ENCODE results near the gene DNASE2. TPM values are rescaled to one million over a fixed set of nuclear protein-coding genes. Genes with fewer than 3 reads are reported as not detected.

The DNASE2 gene
- total RNA-seq, 1 donor from 2014 or later: 61.0 TPM

DNA sequence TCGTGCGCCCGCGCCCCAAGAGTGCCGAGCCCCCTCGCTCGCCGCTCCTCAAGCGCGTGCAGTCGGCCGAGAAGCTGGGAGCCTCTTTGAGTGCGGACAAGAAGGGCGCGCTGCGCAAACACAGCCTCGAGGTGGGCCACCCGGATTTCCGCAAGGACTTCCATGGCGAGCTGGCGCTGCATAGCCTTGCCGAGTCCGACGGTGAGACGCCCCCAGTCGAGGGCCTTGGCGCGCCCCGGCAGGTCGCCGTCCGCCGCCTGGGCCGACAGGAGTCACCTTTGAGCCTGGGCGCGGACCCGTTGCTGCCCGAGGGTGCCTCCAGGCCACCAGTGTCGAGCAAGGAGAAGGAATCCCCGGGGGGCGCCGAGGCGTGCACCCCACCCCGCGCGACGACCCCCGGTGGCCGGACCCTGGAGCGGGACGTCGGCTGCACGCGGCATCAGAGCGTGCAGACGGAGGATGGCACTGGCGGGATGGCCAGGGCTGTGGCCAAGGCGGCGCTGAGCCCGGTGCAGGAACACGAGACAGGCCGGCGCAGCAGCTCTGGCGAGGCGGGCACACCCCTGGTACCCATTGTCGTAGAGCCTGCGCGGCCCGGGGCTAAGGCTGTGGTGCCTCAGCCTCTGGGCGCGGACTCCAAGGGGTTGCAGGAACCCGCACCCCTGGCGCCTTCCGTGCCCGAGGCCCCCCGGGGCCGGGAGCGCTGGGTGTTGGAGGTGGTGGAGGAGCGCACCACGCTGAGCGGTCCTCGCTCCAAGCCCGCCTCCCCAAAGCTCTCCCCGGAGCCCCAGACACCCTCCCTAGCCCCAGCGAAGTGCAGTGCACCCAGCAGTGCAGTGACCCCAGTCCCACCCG lies 7.1 kb downstream of the DNASE2 start:
- H3K27me3 ChIP-seq: no peaks in the 10 kb centered on the region
- intact Hi-C loops (cut with DNase I): no loop called here
- H3K9me3 ChIP-seq: no peaks in the 10 kb centered on the region
- ATAC-seq (no peak), DNase-seq (no peak)
- no peak overlapping the region for H3K27ac ChIP-seq
- TF ChIP-seq, protein P1, sequence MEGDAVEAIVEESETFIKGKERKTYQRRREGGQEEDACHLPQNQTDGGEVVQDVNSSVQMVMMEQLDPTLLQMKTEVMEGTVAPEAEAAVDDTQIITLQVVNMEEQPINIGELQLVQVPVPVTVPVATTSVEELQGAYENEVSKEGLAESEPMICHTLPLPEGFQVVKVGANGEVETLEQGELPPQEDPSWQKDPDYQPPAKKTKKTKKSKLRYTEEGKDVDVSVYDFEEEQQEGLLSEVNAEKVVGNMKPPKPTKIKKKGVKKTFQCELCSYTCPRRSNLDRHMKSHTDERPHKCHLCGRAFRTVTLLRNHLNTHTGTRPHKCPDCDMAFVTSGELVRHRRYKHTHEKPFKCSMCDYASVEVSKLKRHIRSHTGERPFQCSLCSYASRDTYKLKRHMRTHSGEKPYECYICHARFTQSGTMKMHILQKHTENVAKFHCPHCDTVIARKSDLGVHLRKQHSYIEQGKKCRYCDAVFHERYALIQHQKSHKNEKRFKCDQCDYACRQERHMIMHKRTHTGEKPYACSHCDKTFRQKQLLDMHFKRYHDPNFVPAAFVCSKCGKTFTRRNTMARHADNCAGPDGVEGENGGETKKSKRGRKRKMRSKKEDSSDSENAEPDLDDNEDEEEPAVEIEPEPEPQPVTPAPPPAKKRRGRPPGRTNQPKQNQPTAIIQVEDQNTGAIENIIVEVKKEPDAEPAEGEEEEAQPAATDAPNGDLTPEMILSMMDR (IDR thresholded peaks at IDR 0.05): no peak
- peaks cover 22% of the 10 kb centered on the region for H3K36me3 ChIP-seq
- H3K4me1 ChIP-seq: no peaks in the 10 kb centered on the region
- H3K4me3 ChIP-seq: peak overlapping the region; percentile 19

GRCh38 chr19:12872941-12873890 lies 8.0 kb downstream of the DNASE2 start:
- H3K27ac ChIP-seq: no peak overlapping the region
- TF ChIP-seq, protein P1 (IDR thresholded peaks at IDR 0.05): no peak
- no peaks in the 10 kb centered on the region for H3K4me1 ChIP-seq
- peak; percentile 84 for ATAC-seq
- H3K27me3 ChIP-seq: no peaks in the 10 kb centered on the region
- intact Hi-C loops (cut with DNase I): no loop called here
- H3K4me3 ChIP-seq: peak overlapping the region; percentile 19
- DNase-seq: peak; percentile 82
- peaks cover 17% of the 10 kb centered on the region for H3K36me3 ChIP-seq
- no peaks in the 10 kb centered on the region for H3K9me3 ChIP-seq

GRCh38 chr19:12872255-12872654 lies 9.0 kb downstream of the DNASE2 start:
- intact Hi-C loops (cut with DNase I): no loop called here
- no peaks in the 10 kb centered on the region for H3K27me3 ChIP-seq
- TF ChIP-seq, protein P1 (IDR thresholded peaks at IDR 0.05): no peak
- ATAC-seq: no peak
- no peak for DNase-seq
- peaks cover 5% of the 10 kb centered on the region for H3K4me1 ChIP-seq
- no peak overlapping the region for H3K27ac ChIP-seq
- no peaks in the 10 kb centered on the region for H3K9me3 ChIP-seq
- H3K4me3 ChIP-seq: no peak overlapping the region
- peaks cover 8% of the 10 kb centered on the region for H3K36me3 ChIP-seq

DNA sequence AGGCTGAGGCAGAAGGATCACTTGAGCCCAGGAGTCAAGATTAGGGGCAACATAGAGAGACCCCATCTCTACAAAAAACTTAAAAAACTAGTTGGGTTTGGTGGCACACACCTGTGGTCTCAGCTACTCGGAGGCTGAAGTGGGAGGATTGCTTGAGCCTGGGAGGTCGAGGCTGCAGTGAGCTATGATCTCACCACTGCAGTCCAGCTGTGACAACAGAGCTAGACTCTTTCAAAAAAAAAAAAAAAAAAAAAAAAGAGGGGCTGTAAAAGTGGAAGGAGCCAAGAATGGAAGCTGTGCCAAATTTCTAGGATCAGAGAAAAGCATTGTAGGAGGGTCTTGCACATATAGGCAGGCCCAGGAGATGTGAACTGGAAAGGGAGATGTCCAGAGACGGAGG lies 9.6 kb downstream of the DNASE2 start:
- DNase-seq (no peak), ATAC-seq (no peak)
- no peak overlapping the region for H3K27ac ChIP-seq
- H3K27me3 ChIP-seq: no peaks in the 10 kb centered on the region
- TF ChIP-seq, protein P1 (IDR thresholded peaks at IDR 0.05): no peak
- H3K4me3 ChIP-seq: no peak overlapping the region
- intact Hi-C loops (cut with DNase I): no loop called here
- peaks cover 5% of the 10 kb centered on the region for H3K4me1 ChIP-seq
- peaks cover 4% of the 10 kb centered on the region for H3K36me3 ChIP-seq
- no peaks in the 10 kb centered on the region for H3K9me3 ChIP-seq

- no peak overlapping the region for H3K27ac ChIP-seq
- H3K27me3 ChIP-seq: no peaks in the 10 kb centered on the region
- intact Hi-C loops (cut with DNase I): no loop called here
- H3K4me1 ChIP-seq: peaks cover 5% of the 10 kb centered on the region
- H3K4me3 ChIP-seq: no peak overlapping the region
- TF ChIP-seq, protein P1 (IDR thresholded peaks at IDR 0.05): no peak
- DNase-seq (no peak), ATAC-seq (no peak)
- no peaks in the 10 kb centered on the region for H3K36me3 ChIP-seq
- H3K9me3 ChIP-seq: no peaks in the 10 kb centered on the region
Measured at GRCh38 chr19:12868540-12869112, 12.6 kb downstream of the DNASE2 start.

Measured in upper lobe of right lung (tissue), 1 donor.